Putamen (tissue), 1 donor: ENCODE data around the gene LMTK3.
A peak's percentile ranks its signal among the peaks of the same experiment; 100 is the strongest.
"Not testable (repeated sequence)": the region's sequence is repeated elsewhere in the genome, so short reads cannot be mapped to it uniquely, and the experiment has no call there.

ENCODE experiments used
- DNase-seq: peaks from one replicate; pipeline ENCODE4 v3.0.0-alpha.2; 2016; ENCODE audit warnings: low spot score

Gene LMTK3

DNA sequence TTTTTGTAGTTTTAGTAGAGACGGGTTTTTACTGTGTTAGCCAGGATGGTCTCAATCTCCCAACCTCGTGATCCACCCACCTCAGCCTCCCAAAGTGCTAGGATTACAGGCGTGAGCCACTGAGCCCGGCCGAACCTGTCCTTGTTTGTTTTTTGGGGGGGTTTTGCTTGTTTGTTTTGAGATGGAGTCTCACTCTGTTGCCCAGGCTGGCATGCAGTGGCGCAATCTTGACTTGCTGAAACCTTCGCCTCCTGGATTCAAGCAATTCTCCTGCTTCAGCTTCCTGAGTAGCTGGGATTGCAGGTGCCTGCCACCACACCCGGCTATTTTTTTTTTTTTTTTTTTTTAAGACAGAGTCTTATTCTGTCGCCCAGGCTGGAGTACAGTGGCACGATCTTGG is 24.9 kb downstream of the LMTK3 start:
- DNase-seq: not testable (repeated sequence)

DNA sequence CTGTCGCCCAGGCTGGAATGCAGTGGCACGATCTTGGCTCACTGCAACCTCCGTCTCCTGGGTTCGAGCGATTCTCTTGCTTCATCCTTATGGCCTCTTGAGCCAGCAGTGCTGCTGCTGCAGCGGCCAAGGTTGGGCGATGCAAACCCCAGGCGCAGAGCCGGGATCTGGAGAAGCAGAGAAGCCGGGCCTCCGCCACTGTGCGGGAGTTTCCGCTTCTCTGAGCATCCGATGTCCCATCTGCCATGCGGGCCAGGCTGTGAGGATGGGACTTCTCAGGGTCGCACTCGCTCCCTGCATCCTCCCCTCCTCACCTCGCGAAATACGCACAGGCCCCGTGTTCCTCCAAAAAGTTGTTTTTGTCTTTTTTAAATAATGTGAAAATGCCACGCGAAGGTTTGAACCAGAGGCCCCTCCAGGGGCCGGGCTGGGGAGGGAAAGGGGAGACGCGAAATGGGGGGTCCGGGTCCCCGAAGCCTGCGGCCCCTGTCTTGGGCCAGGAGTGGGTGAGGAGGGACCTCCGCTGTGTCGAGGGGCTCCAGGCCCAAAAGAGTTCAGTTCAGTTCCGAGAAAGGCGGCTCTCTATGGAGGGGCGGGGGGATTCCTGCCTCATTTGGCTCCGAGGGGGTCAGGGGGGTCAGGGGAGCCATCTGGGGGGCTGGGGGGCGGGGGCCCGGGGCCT is 26.6 kb downstream of the LMTK3 start:
- DNase-seq: no peak

DNA sequence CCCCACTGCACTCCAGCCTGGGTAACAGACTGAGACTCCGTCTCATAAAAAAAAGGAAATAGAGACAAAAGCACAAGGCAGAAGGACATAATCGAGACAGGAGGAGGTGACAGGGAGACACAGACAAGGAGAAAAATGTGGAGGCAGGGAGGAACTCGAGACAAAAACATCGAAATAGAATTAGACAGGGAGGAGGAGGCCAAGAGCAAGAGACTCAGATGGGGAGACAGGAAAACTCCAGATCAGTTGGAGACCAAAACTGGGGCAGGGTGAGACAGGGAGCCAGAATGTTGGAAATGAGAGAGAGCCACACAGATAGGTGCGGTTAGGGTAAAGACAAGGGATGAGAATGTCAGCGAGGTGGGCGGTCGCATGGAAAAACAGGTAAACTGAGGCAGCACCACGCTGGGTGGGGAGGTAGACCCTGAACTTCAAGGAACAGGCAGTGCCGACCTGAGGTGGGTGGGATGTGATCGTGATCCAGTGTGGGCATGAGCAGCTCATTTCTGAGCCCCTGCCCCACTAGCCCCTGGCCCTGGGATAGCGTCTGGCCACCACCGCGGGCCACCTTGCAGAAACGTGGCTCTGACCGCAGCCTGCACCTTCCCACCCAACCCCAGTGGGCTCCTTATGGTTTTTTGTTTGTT is 27.3 kb downstream of the LMTK3 start:
- no peak for DNase-seq

DNA sequence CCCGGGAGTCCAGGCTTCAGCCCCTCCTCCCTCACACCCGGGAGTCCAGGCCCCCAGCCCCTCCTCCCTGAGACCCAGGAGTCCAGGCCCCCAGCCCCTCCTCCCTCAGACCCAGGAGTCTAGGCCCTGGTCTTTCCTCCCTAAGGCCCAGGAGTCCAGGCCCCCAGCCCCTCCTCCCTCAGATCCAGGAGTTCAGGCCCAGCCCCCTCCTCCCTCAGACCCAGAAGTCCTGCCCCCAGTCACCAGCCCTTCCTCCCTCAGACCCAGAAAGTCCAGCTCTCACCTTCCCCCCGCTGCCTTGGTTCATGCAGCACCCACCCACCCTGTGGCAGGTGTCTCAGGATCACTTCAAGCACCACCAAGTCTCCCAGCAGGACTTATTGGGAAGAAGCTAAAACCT is 28.3 kb downstream of the LMTK3 start:
- DNase-seq: no peak

DNA sequence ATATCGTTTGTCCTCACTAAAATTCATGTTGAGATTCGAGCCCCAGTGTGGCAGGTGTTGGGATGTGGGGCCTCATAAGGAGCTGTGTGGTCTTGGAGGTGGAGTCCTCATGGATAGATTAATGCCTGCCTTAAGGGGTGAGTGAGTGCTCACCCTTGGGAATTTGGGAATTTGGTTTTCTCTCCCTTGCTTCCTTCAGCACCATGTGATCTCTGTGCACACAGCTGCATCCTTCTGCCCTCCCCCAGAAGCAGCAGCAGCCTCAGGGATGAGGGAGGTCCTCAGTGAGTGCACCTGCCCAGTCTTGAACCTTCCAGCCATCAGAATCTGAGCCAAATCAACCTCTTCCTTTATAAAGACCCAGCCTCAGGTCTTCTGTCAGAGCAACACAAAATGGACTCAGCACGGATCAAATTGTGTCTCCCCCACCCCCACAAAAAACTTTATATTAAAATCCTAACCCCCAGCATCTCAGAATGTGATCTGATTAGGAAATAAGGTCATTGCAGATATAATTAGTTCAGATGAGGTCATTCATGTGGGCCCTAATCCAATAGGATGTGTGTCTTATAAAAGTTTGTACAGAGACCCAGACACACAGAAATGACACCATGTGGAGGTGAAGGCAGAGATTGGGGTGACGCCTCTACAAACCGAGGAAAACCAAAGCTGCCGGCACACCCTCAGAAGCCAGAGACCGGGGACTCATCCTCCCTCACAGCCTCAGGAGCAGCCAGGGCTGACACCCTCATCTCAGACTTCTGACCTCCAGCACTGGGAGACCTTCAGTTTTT is 29.6 kb downstream of the LMTK3 start:
- no peak for DNase-seq

DNA sequence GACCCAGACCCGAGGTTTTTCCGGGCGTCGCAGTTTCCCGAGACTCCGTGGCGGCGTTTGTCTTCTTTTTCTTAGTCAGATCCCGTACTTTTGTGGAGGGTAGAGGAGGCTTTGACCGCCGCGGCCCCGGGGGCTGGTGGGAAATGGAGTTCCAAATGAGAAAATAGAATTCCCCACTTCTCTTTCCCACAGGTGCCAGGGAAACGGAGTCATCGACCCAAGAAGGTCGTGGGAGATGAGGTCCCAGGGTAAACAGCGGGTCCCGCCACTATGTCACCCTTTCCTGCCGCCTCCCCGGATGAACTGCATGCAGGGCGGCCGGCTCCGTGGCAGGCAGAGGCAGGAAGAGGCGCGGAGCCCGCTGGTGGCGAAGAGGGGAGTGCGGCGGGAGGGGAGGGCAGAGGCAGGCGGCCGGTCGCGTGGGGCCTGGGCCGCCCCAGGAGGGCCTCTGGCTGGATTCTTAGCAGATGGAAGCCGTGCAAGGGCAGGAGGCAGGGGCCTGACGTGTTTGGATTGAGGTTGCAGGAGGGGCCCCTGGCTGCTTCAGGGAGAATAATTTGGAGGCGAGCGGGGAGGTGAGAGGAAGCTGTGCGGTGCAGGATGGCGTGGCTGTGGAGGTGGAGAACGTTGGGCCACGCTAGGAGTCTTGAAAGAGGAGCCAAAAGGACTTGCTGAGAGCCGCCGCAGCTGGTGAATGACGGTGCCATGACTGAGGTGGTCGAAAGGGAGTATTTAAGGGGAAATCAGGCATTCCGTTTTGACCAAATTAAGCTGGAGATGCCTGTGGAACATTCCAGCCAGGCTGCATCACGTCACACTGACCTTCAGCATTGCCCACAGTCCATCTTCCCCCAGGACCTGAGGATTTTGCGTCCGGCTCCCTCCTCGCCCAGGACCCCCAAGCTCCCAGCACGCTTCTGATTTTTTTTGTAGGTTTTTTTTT is 30.8 kb downstream of the LMTK3 start:
- no peak for DNase-seq

DNA sequence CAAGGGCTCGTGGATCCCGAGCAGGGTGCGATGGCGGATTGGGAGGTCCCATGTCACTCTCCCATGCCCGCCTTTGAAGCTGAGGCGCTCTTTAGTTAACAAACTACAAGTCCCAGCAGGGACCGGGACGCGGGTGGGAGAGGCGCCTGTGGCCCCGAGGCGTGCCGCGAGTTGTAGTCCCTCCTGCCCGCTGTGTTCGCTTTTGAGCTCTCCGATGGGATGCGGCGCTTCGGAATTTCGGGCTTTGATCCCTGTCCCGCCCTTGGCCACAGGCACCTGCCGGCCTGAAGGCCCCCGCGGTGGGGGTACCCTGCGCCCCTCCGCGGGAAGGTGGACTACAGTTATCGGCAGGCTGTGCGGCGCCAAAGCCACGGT is 31.5 kb downstream of the LMTK3 start:
- DNase-seq: peak; percentile 54

DNA sequence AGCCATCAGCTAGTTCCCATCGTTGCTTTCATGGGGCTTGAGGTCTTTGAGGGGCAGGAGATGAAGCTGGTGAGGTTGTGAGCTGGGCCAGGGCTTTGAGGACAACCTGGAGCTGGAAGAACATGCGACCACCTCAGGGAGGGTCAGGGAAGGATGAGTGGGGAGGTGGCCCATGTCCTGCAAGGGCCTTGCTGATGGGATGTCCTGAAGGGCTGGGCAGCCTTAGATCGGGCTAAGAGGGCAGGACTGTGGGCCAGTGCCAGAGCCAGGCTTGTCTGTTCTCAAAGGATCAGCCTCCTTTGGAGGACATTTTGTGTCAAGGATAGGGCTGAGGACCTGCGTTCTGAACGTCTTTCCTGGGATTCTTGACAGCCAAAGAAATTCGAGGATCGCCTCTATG is 31.9 kb downstream of the LMTK3 start:
- no peak for DNase-seq

DNA sequence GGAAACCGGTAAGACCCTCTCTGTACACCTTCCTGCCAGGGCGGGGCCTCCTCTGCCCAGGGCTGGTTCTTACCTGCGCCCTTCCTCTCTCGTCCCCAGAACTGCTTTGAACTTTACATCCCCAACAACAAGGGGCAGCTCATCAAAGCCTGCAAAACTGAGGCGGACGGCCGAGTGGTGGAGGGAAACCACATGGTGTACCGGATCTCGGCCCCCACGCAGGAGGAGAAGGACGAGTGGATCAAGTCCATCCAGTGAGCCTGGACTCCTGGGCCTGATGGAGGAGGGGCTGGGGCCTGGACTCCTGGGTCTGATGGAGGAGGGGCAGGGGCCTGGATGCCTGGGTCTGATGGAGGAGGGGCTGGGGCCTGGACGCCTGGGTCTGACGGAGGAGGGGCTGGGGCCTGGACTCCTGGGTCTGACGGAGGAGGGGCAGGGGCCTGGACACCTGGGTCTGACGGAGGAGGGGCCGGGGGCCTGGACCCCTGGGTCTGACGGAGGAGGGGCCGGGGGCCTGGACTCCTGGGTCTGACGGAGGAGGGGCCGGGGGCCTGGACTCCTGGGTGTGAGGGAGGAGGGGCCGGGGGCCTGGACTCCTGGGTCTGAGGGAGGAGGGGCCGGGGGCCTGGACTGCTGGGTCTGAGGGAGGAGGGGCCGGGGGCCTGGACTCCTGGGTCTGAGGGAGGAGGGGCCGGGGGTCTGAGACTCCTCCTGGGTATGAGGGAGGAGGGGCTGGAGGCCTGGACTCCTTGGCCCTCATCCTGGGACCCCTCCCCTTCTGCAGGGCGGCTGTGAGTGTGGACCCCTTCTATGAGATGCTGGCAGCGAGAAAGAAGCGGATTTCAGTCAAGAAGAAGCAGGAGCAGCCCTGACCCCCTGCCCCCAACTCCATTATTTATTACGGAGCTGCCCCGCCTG is 33.0 kb downstream of the LMTK3 start:
- DNase-seq: no peak

DNA sequence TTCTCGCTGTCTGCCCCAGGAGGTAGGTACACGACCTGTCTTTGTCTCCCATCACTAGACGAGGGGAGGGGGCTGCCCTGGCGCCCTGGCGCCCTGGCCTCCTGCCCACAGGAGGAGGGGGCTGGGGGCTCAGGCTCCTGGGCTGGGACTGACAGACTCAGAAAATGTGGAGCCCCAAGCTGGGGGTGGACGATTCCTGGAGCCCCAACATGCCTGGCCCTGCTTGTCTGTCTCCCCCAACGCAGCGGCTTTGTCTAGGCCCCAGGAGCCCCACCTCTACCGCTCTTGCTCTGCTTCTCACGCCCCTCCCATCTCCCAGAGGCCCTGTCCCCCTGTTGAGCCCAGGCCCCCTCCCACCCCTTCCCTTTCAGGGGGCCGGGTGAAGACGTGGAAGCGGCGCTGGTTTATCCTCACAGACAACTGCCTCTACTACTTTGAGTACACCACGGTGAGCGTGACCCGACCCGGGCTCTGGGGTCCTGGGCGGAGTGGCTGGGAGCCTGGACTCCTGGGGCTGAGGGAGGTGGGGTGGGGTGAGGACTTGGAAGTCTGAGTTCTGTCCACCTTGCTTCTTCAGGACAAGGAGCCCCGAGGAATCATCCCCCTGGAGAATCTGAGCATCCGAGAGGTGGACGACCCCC is 33.8 kb downstream of the LMTK3 start:
- no peak for DNase-seq

DNA sequence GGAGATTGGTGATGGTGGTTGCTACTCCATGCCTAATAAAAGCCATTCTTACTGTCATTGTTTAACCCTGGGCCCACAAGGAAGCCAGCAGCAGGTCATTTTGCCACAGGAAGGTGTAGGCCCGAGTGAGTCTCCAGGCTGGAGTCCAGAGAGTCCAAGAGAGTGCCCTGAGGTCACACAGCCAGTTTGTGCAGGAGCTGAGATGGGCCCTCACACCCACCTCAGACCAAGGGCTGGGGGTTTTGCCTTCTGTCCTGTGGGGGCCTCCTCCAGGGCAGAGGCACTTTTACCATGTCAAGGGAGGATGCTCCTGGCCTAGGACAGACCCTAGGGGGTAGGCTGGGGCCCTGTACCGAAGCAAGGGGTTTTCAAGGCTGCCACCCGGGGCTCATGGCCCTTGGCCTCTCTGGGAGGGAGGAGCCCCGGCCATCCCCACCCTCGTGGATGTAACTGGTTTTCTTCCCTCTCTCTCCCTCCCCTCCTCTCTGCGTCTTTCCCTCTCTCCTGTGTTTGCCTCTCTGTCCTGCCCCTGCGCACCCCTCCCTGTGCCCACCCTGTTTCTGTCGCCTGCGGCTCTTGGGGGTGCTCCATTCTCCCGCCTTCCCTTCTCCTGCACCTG is 34.5 kb downstream of the LMTK3 start:
- DNase-seq: no peak

DNA sequence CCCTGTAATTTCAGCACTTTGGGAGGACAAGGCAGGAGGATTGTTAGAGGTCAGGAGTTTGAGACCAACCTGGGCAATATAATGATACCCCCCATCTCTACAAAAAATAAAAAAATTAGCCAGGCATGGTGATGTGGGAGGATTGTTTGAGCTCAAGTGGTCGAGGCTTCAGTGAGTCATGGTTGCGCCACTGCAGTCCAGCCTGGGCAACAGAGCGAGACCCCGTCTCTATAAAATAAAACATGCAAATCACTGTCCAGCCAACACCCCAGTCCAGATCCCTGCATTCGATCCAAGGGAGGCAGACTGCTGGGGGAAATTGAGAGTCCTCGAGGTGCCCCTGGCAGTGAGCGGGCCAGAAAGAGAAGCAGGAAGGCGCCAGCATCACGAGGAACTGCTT is 35.5 kb downstream of the LMTK3 start:
- no peak for DNase-seq

DNA sequence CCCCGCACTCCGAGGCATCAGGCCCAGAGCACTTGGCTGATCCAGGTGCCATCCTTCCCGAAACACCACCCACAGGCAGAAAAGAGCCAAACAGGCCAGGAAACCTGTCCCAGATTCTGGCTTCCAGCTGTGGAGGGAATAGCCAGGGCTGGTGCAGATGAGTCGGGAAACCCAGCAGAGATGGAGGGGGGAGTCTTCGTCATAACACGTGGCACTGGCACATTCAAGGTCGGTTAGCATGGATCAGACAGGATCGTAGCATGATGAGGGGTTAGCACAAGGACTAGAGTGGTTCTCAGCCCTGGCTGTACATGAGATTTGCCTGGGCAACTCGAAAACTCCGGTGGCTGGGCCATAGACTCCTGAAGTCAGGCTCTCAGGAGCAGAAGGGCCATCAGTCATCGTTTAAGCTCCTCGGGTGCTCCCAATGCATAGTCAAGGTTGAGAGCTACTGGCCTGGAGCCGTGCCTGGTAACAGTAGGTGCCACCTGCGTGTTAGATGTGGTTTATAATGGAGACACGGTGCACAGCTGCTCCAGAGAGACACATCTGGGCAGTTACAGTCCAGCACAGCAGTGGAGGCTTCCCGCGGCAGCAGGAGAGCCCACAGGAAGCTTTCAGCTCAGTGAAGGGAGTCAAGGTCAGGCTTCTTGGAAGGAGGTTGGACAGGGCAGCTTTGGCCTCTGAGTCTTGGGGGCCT is 36.1 kb downstream of the LMTK3 start:
- no peak for DNase-seq

DNA sequence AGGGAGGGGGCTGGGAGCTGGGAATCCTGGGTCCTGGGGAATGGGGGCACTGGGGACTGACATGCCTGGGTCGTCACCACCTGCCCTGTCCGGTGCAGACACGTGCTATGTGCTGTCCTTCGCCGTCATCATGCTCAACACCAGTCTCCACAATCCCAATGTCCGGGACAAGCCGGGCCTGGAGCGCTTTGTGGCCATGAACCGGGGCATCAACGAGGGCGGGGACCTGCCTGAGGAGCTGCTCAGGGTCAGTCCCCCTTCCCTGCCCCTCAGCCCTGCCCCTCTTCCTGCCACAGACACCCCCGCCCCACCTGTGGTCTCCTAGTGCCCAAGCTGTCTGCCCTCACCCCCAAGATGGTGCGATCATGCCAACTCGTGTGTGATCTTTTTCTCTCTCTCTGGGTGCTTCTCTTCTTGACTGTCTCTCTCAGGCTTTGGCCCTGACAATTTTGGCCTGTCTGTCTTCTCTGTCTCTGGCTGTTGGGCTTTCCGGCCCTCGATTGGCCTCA is 37.5 kb downstream of the LMTK3 start:
- no peak for DNase-seq

DNA sequence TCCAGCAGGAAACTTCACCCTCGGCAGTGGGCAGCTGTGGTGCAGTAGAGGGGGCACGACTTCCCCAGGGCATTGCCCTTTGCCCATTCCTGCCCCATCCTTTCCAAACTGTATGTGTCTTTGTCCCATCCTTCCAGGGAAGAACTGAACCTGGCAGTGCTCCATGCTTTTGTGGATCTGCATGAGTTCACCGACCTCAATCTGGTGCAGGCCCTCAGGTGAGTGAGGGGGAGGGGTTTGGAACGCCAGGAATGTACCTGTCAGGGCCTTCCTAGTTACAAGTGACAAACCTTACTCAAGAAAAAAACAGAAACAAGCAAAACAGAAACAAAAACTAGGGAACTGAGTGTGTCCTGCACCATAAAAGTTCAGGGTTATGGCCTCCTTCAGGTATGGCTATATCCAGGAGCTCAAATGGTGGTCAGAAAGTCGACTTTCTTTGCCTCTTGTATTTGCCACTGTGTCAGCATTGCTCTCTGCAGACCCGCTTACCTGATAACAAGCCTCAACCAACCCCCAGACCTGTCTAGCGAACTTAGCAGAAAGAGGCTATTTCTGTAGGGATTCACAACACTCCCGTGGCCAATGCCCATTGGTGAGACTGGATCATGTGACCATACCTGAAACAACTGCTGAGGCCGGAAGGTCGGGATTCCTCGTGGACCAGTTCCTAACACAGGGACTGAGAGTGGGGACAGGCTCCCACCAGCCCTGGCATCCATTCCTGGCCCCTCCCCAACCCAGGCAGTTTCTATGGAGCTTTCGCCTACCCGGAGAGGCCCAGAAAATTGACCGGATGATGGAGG is 38.3 kb downstream of the LMTK3 start:
- DNase-seq: no peak

DNA sequence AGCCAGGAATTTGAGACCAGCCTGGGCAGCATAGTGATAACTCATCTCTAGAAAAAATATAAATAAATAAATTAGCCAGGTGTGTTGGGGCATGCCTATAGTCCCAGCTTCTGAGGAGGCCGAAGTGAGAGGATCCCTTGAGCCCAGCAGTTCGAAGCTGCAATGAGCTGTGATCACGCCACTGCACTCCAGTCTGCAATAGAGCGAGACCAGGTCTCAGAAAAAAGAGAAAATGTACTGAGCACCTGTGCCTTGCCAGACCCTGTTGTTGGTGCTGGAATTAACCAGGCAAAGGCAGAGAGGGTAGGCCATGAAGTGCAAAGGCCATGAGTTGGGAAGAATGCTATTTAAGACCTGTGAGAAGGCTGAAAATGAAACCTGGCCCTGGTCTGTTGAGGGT is 39.8 kb downstream of the LMTK3 start:
- no peak for DNase-seq

DNA sequence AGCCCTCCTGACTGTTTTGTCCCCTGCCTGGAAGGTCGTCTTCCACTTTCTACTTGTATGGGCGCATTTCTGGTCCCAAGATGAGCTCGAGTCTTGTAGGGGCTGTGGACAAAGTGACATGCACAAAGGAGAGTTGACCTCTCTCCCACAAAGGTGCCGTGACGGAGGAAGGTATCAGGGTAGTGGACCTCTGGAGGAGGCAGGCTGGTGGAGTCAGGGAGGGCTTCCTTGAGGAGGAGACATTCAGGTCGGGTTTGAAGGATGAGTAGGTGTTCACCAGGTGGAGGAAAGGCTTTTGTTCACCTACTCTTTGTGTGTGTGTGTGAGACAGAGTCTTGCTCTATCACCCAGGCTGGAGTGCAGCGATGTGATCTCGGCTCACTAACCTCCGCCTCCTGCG is 40.8 kb downstream of the LMTK3 start:
- DNase-seq: no peak

DNA sequence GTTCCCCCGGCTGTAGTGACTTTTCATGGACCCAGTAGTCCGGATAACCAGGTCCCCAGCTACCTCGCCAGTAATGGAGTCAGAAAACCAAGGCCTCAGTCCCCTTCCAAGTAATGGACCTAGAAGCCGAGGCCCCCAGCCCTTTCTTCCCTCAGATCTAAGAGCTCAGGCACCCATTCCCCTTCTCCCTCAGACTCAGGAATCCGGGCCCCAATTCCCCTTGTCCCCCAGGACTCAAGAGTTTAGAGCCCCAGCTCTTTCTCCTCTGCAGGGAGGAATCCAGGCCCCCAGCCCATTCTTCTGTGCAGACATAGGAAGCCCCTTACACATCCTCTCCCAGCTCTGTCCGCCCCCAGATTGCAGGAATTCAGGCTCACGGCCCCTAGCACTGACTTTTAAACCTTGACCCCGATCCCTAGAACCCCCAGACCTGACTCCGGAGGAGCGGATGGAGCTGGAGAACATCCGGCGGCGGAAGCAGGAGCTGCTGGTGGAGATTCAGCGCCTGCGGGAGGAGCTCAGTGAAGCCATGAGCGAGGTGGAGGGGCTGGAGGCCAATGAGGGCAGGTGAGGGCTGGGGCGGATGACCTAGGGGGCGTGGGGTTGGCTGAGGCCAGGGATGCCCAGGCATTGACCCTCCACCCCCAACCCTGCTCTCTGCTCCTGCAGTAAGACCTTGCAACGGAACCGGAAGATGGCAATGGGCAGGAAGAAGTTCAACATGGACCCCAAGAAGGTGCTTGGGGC is 41.5 kb downstream of the LMTK3 start:
- no peak for DNase-seq
